Measurements from ENCODE around the gene ATP6AP1. TPM values are rescaled to one million over a fixed set of nuclear protein-coding genes. Genes with fewer than 3 reads are reported as not detected.

Gene ATP6AP1
- total and polyA plus RNA-seq, 9 of the 15 experiments (the other 6 are each of a cell fraction or from before 2014, with no cell fraction given) = 8.3 to 90.5 (median 52.9) TPM

GRCh38 chrX:154478728-154479622 lies 50.5 kb downstream of the ATP6AP1 start, which contains the start of gene LAGE3 (continued):
- TF ChIP-seq NRF1 (conservative IDR thresholded peaks at IDR 0.05 in 1 of 2, IDR thresholded peaks at IDR 0.05 in 1 of 2) = peak; percentile 98
- peak; percentile 100 for TF ChIP-seq RB1 (IDR thresholded peaks at IDR 0.05; ENCODE audit: low read depth)
- no peak for TF ChIP-seq FUS (optimal IDR thresholded peaks at IDR 0.05; ENCODE audit: low read depth, low read length)
- no peak for TF ChIP-seq TEAD4 (IDR thresholded peaks at IDR 0.05; ENCODE audit: low read length)
- no peak for TF ChIP-seq TEAD4 (CRISPR knock-in tag; IDR thresholded peaks at IDR 0.05; ENCODE audit: borderline replicate concordance)
- TF ChIP-seq NR2C1 (IDR thresholded peaks at IDR 0.05) = no peak
- TF ChIP-seq NR2C1 (tag; IDR thresholded peaks at IDR 0.05) = peak; percentile 34
- TF ChIP-seq SIRT6 (IDR thresholded peaks at IDR 0.05; ENCODE audit: low read depth, low read length) = no peak
- TF ChIP-seq CBX5 (IDR thresholded peaks at IDR 0.05; ENCODE audit: borderline replicate concordance, low read depth) = no peak
- peak; percentile 96 for TF ChIP-seq MYC (IDR thresholded peaks at IDR 0.05; ENCODE audit: low read depth, low read length)
- no peak; the same call in 1 of the 2 replicates for TF ChIP-seq MYC (CRISPR knock-in tag; IDR thresholded peaks at IDR 0.05; ENCODE audit: borderline replicate concordance, low read depth)
- TF ChIP-seq RBM17 (IDR thresholded peaks at IDR 0.05; ENCODE audit: borderline replicate concordance, low read depth, low read length) = no peak
- TF ChIP-seq EHMT2 (IDR thresholded peaks at IDR 0.05) = no peak
- peak; percentile 64 for TF ChIP-seq CCNT2 (IDR thresholded peaks at IDR 0.05; ENCODE audit: borderline replicate concordance, extremely low read depth, insufficient read length, low read depth, low read length)
- peak; percentile 86; the same call in 1 of the 2 replicates for TF ChIP-seq HES1 (IDR thresholded peaks at IDR 0.05; ENCODE audit: low read depth)
- no peak for TF ChIP-seq TCF7 (IDR thresholded peaks at IDR 0.05; ENCODE audit: borderline replicate concordance)
- peak; percentile 47; the same call in 1 of the 2 replicates for TF ChIP-seq NBN (IDR thresholded peaks at IDR 0.05; ENCODE audit: low read depth)
- peak; percentile 45; the same call in 1 of the 2 replicates for TF ChIP-seq THAP12 (CRISPR knock-in tag; IDR thresholded peaks at IDR 0.05)
- 0 out of 2 replicates have a peak, but pooled peaks have one; percentile 6 for TF ChIP-seq HCFC1 (IDR thresholded peaks at IDR 0.05; ENCODE audit: low read depth, low read length)
- no peak for TF ChIP-seq ZNF274 (IDR thresholded peaks at IDR 0.05; ENCODE audit: borderline replicate concordance, low read depth, low read length)
- TF ChIP-seq ZBTB26 (CRISPR knock-in tag; IDR thresholded peaks at IDR 0.05) = no peak; the same call in 1 of the 2 replicates
- peak; percentile 55 for TF ChIP-seq TAF9B (IDR thresholded peaks at IDR 0.05; ENCODE audit: partially characterized antibody)
- TF ChIP-seq SNAPC5 (CRISPR knock-in tag; IDR thresholded peaks at IDR 0.05) = no peak
- no peak for TF ChIP-seq ZNF444 (CRISPR knock-in tag; IDR thresholded peaks at IDR 0.05)
- TF ChIP-seq PRPF4 (IDR thresholded peaks at IDR 0.05; ENCODE audit: insufficient read depth, low read depth, low read length, poor library complexity, severe bottlenecking) = no peak

All from K562 (cell line).